GM19239 (cell line): Measurements from ENCODE around the gene TANGO2.

Experiments used
- DNase-seq: peaks from one replicate; pipeline ENCODE4 v3.0.0; 2011; ENCODE audit warnings: low spot score; ENCODE audit not compliant: insufficient read length
- FAIRE-seq: peaks from 2 replicates; lab custom pipeline; 2011; peaks lifted over from hg19 to GRCh38; lab: Jason Lieb, UNC

The TANGO2 gene

DNA sequence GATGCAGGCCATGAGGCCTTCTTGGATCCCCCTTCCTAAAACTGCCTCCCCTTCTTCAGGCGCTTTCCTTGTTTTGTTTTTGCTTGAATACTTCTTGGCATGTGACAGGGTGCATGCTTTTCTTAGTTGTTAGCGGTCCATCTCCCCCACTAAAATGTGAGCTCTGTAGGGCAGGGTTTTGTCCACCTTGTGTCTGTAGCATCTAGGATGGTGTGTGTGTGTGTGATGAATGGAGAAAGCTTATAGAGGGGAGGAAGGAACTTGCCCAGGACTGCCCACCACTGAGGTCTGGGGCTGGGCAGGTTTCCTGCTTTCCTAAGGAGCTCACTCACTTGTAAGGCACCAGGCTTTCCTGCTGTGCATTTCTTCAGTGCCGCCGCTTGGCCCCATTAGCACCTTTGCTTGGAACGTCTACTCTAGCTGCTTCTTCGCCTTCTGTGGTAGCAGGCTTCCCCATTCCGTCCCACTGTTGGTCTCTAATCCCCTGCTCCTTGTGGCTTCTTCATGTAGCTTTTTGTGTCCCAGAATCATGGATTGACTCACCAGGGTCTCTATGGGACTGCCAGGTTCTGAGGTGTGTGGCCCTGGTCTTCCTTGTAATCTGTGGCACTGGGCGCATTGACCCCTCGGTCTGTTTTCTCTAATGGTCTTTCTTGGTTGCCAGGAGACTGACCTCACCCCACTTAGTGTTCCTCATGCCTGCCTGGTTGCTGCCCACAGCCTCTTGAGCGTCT is 62.4 kb downstream of the TANGO2 start:
- DNase-seq = no peak
- no peak for FAIRE-seq

DNA sequence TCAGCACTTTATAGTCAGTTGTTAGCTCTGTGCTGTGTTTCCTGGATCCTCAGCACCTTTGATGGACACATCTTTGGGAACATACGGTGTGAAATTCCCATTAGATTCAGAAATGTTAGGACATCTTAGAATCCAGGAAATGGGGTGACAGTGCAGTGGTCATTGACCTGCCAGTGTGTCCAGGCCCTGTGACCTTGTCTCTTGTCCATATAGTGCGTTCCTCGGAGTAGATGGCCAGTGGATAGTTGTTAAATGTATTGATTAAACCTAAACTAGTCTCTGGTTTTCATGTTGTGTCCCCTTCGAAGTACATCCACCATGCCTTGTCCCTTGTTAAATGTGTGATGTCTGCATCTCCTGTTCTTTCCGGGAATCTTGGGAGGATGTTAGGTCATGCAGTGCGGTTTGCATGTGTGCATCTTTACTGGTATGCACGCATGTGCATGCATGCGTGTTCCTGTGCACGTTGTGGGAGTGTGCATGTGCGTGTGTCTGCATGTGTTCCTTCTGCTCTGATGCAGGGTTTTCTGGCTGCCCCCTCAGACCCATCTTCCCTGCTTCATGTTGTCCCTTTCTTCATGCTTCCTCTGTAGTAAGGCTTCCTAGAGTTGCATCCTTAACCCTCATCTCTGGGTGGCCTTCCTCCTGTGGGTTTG is 63.1 kb downstream of the TANGO2 start:
- no peak for FAIRE-seq
- DNase-seq = no peak

DNA sequence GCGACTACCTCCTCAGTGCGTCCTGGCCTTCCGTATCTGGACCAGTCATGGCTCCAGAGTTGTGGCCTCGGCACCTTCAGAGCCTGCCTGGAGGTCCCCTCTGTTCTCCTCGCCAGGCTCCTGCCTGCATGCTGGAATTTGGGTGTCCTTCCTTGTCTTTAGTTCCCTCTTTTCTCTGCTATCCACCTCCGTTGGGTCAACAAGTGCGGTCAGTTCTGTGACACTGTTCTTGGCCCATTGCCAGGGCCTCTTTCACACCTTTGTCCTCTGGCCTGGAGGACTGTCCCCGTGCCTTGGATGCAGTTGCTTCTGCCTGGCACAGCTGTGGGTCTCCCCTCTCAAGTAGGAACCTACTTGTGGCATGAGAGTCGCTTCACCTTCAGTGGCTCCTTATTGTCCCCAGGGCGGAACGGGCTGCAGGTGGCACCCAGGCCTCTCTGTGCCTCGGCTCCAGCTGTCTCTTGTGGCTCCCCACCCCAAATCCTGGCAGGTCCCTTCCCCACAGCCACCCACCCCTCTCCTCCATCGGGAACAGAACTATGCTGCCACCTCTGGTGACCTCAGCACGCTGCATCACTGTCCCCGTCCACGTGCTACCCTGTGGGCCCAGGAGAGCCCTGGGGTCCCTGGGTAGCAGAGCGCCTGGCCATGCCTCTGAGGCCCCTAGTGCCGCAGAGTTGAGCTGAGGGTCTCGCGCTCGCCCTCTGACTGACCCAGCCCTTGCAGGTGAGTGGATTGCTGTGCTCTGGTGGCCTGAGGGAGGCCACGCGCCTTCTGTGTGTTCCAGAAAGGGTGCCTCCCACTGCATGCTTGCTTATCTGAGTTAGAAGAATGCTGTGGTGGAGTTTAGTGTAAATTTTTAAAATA is 63.9 kb downstream of the TANGO2 start:
- DNase-seq (no peak), FAIRE-seq (no peak)

DNA sequence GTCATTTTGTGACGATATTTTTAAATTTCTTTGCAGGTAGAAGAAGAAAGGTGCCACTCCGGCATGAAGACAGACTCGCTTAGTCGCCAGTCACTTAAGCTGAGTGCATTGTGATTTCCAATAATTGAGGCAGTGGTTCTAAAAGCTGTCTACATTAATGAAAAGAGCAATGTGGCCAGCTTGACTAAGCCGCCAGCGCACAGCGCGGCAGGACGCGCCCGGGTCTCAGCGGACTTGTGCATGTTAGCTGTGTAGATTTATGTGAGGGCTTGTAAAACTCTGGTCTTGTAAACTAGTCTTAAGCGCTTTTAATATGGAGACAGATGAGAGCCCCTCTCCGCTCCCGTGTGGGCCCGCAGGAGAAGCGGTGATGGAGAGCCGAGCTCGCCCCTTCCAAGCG is 64.7 kb downstream of the TANGO2 start:
- no peak for FAIRE-seq

DNA sequence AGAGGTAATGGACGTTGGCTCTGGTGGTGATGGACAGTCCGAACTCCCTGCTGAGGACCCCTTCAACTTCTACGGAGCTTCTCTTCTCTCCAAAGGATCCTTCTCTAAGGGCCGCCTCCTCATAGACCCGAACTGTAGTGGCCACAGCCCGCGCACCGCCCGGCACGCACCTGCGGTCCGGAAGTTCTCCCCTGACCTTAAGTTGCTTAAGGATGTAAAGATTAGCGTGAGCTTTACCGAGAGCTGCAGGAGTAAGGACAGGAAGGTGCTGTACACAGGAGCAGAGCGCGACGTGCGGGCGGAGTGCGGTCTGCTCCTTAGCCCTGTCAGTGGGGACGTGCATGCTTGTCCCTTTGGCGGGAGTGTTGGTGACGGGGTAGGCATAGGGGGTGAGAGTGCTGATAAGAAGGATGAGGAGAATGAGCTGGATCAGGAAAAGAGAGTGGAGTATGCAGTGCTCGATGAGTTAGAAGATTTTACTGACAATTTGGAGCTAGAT is 65.2 kb downstream of the TANGO2 start:
- no peak for DNase-seq
- no peak for FAIRE-seq

More for the DNA sequence above, 64.7 kb downstream of the TANGO2 start:
- DNase-seq = no peak

DNA sequence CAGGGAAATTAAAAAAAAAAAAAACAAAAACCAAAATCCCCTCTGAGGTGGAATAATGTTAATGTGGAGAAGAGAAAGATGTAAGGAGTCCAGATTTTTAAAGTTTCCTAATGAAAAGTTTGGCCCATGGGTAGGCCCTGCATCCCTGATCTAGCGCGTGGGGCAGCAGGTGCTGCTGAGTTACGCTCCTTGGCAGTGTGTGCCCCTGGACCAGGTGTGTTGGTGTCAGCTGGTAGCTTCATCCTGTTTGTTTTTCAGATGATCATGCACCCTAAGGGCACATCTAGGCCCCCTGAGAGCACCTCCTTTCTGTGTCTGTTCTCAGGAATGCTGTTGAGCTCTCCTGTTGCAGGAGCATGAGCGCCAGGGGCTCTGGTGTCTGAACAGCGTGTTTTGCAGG is 65.9 kb downstream of the TANGO2 start:
- no peak for FAIRE-seq
- no peak for DNase-seq

DNA sequence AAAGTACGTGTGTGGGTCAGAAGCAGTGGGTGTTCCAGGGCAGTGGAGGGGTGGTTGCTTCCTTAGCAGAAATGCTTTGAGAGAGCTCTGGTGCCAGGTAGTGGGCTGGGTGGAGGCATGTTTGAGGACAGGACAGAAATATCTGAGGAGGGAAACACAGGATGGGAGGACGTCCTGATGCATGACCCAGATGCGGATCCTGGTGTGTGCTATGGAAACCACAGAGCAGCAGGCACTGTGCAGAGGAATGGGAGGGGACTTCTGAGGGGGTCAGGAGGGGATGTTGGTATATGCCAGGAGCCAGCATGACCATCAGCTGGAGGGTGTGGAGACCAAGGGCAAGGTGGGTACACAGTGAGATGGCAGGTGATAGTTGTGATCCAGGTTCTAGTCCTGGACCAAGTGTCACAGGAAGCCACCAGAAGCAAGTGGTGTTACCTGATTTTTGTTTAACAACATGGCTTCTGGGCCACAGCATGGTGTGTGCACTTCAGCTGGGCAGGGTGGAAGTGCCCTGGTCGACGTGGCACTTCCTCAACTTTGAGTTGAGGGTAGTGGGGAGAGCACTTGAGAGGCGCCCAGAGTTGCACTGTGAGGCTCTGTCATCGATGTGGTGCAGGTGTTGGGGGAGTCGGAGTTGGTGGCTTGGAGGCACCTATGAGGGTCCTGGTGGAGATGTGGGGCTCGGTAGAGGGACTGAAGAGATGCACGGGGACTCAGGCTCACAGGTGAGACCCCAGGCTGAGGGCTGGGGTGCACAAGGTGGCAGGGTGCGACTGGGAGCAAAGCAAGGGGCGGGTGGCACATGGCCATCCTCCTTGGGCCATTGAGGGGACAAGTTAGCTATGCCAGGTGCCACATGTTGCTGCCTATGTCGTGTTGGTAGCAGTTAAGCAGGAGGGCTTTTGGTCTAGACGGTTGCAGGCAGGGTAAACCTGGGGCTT is 66.7 kb downstream of the TANGO2 start:
- FAIRE-seq = no peak
- DNase-seq = no peak

DNA sequence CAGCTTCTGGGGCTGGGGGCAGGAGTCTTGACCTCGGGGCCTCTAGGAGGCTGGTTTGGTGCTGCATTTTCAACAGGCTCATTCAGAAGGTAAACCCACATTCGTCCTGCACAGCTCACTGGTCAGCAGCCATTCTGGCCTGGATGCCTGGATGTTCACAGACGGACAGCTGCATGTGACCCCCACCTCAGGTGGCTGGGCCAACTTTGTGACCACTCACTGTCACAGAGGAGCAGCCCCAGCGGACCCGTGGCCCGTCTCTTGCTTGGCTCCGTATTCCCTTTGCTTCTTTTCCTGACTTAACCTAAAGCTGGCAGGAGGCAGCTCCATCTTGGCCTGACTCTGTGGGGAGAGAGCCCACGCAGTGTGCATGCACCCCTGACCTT is 67.3 kb downstream of the TANGO2 start:
- FAIRE-seq = no peak
- DNase-seq = no peak

DNA sequence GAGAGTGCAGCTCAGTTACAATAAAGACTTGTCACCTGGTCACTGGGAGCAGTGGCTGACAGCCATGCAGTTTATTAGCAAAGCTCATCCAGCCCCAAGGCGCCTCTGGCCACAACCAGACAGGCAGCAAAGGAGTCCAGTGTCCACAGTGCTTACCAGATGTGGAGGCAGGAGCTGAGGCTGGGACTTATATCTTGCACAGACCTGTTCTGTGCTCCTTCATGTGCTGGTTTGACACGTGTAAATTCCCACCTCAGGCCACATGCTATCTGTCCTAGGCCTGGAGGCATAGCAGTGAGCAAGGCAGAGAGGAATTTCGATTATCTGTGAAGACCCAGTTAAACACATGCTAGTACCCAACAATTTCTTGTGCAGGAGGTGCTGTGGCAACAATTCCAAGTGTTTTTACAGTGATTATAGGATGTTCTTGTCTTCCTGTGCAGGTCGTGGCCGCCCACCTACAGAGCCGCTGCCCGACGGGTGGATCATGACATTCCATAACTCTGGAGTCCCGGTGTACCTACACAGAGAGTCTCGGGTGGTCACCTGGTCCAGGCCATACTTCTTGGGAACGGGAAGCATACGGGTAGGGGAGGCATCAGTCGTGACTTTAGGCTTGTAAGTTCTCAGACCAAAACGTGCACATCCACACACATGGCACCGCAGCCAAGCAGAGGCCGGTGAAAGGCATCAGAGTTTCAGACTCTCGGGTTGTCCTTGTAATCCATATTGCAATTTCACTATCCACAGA is 68.5 kb downstream of the TANGO2 start:
- DNase-seq (no peak), FAIRE-seq (no peak)

DNA sequence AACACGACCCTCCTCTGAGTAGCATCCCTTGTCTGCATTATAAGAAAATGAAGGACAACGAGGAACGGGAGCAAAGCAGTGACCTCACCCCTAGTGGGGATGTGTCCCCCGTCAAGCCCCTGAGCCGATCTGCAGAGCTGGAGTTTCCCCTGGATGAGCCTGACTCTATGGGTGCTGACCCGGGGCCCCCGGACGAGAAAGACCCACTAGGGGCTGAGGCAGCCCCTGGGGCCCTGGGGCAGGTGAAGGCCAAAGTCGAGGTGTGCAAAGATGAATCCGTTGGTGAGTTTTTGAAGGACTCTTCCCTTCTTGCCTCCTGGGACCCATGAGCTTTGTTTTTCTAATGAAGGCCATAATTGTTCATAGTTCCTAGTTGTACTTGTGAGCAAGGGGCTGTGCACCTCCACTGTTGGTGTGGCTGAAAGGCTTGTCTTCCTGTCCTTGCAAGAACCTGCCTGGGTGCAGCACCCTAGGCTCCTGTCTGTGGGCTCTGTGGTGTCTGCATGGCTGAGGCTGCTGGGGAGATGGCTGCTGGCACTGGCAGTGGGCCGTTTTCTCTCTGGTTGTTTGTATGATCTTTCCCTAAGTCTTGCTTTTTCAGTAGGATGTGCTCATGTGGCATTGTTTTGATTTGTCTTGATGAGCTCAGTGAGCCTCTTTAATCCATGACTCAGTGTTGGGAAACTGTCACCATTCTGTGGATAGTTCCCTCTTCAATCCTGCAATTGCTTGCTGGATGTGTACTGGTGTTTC is 69.2 kb downstream of the TANGO2 start:
- FAIRE-seq (no peak), DNase-seq (no peak)

DNA sequence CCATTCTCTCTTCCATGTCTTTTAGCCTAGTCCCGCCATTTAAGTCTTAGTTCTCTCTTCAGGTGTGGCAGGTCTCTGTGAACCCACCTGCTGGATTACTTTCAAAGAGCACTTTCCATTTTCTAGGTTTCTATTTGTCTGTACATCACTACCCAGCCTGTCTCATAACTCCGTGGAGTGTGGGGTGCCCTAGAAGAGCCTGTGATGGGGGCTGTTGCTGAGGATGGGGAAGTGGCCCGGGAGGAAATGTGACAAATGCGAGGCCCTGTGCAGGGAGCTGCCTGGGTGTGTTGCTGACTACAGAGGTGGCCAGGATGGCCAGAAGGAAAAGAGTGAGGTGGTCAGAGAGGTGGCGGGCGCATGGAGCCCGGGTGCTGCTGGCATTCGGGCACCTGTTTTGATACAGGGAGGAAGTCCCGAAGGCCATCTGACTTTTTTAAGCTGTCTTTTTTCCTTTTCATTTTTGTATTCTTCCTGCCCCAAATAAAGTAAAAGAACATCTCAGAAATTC is 69.9 kb downstream of the TANGO2 start:
- no peak for FAIRE-seq
- no peak for DNase-seq

DNA sequence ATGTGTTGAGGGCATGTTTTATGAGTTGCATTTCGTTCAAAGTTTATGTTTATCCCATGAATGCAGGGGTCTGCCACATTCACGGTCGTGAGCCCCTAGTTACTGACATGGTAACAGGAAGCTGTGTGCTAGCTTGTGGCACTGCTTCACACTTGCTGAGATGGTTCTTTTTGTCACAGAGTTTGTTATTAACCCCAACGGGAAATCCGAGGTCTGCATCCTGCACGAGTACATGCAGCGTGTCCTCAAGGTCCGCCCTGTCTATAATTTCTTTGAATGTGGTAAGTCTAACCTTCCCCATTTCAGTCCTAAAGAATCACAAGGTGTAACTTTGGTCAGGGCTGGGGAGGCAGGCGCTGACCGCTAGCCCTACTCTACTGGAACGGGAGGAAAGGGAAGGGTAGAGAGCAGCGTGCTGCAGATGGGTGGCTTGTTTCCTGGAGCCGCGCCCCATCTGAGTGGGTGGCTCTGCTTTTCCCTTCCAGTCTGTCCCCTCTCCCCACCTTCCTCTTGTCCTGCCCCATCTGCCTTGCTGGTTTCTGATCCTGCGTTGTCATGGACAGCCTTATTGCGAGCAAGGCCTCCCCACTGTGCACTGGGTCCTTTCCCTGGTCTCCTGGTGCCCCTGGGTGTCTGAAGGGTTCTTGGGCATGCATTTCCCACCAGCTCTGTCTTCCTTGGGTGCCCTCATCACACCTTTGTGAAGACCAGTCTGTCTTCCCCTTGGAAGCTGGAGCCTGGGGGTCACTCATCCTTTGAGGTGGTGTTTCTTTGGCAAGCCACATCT is 71.0 kb downstream of the TANGO2 start:
- no peak for FAIRE-seq

DNA sequence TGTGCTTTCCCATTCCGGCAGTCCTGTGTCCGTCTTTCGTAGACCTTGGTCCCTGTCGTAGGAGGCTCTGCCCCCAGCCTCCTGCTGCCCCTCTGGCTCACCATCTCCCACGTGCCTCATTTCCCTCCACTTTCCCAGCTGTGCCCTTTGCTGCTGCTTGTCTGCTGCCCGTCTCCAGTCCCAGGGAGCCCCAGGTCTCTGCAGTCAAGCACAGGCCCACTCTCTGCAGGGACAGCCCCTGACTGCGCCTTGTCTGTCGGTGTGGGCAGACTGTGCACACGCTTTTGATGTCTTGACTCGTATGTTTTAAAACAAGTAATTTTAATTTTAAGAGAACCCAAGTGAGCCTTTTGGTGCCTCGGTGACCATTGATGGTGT is 71.6 kb downstream of the TANGO2 start:
- no peak for FAIRE-seq
- DNase-seq = no peak

More for the DNA sequence above, 71.0 kb downstream of the TANGO2 start:
- no peak for DNase-seq

DNA sequence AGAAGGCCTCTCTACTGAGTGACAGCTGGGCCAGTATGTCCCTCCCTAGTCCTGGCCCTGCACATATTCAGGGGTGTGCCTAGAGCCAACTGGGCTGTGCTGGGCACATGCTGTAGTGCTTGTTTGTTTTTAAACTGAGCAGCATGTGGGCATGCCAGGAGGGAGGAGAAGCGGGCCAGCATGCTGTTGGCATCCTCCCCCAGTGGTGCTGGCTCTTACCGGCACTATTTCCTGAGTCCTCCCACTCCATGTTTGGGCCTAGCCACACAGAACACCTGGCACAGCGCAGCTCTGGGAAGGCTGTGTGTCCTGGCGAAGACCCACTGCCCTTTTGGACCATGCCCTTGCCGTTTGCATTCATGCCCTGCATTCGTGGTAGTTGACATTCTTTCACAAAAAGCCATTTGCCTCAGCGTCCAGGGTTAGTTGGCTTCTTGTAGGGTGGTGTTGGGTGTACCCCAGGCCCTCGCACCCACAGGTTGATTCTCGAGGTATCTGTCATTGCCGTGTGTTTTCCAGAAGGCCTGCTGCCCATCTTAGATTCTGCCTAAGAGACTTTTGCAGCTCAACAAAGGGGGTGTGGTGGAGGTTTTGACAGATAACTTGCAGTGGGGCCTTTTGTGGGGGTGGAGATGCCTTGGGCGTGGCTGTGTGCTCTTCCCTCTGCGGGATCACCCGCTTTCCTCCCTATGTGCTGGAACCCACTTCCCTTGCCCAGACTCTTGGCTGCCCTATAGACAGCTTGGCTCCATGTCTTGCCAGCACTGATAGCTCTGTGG is 72.7 kb downstream of the TANGO2 start:
- FAIRE-seq = no peak

DNA sequence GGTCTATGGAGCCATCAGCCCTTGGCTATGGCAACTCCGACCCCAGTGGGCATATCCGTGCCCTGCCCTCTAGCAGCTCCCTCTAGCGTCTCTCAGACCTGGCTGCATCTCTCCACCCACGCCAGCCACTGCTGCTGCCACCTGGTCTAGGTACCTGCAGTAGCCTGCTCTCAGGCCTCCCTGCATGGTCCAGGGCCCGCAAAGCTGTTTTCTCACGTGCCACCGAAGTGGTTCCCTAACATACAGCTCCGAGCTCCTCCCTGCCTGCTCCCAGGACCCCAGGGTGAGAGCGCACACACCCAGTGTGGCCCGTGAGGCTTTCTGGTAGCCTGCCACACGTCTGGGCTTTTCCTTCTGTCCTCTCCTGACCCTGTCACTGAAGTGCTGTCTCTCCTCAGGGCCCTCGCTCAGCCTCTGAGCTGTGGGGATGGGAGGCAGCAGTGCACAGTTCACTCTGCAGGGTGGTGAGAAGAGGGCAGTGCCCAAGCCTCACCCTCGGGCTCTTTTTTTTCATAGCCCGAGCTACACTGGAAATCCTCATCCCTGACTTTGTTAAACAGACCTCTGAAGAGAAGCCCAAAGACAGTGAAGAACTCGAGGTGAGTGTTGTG is 73.4 kb downstream of the TANGO2 start:
- DNase-seq (no peak), FAIRE-seq (no peak)

More for the DNA sequence above, 72.7 kb downstream of the TANGO2 start:
- DNase-seq = no peak

DNA sequence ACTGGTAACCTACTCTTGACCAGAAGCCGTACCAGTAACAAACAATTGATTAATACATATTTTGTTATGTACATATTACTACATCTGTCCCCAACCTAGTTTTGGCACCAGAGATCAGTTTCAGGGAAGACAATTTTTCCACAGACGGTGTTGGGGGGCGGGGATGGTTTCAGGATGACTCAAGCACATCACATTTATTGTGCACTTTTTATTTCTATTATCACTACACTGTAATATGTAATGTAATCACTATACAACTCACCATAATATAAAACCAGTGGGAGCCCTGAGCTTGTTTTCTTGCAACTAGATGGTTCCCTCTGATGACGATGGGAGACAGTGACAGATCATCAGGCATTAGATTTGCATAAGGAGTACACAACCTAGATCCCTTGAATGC is 74.6 kb downstream of the TANGO2 start:
- no peak for DNase-seq
- FAIRE-seq = no peak
